K562 (cell line): ENCODE data around the gene ZNF195. TPM values are rescaled to one million over a fixed set of nuclear protein-coding genes. Genes with fewer than 3 reads are reported as not detected.
A peak's percentile ranks its signal among the peaks of the same experiment; 100 is the strongest.
"Not testable (repeated sequence)": the region's sequence is repeated elsewhere in the genome, so short reads cannot be mapped to it uniquely, and the experiment has no call there.

Source experiments
- CEBPG ChIP-seq, 3 experiments: fragments of 200-800 bp in 1 of 3; sonication (Bioruptor generic) in 1 of 3; sonication (generic) in 1 of 3; formaldehyde crosslinking in 1 of 3; IDR thresholded peaks in 2 of 3; conservative IDR thresholded peaks in 1 of 3; 2 replicates each; pipeline versions ENCODE4 v1.6.1 to v1.8.0; 2016 to 2022; ENCODE audit warnings: missing compliant biosample characterization in 2 of 3, missing genetic modification characterization in 2 of 3, mild to moderate bottlenecking in 1 of 3, missing genetic modification reagents in 1 of 3
- CXXC5 ChIP-seq: fragments of 250-450 bp; sonication (Bioruptor Pico); IDR thresholded peaks from 2 replicates; pipeline ENCODE4 v1.8.0; 2022; ENCODE audit warnings: inconsistent platforms, mild to moderate bottlenecking, moderate library complexity
- E2F6 ChIP-seq, 2 experiments: IDR thresholded peaks; 2 replicates each; pipeline ENCODE4 v1.6.1; 2011; ENCODE audit warnings: borderline replicate concordance in 1 of 2, control low read depth in 1 of 2, low read depth in 1 of 2, low read length in 1 of 2, mild to moderate bottlenecking in 1 of 2, mixed read lengths in 1 of 2, moderate library complexity in 1 of 2; ENCODE audit not compliant: insufficient read depth in 1 of 2, insufficient read length in 1 of 2, poor library complexity in 1 of 2, severe bottlenecking in 1 of 2; ENCODE audit errors: extremely low read depth in 1 of 2
- MAZ ChIP-seq, 2 experiments: fragments of 450-650 bp in 1 of 2; sonication (generic) in 1 of 2; formaldehyde crosslinking; IDR thresholded peaks in 1 of 2; conservative IDR thresholded peaks in 1 of 2; 2 replicates each; pipeline versions ENCODE4 v1.4.0 to v1.5.0; 2020; ENCODE audit warnings: mild to moderate bottlenecking in 1 of 2, missing genetic modification reagents in 1 of 2
- MNT ChIP-seq, 2 experiments: fragments of 450-650 bp; conservative IDR thresholded peaks; 2 replicates each; pipeline ENCODE4 v1.6.1; 2017; ENCODE audit warnings: mild to moderate bottlenecking in 2 of 2, moderate library complexity in 2 of 2
- NRF1 ChIP-seq, 2 experiments: fragments of 450-650 bp; IDR thresholded peaks in 1 of 2; conservative IDR thresholded peaks in 1 of 2; 2 replicates each; pipeline ENCODE4 v1.6.1; 2014; ENCODE audit warnings: mild to moderate bottlenecking in 2 of 2
- PHF8 ChIP-seq: fragments of 200-600 bp; sonication (generic); IDR thresholded peaks from 2 replicates; pipeline ENCODE4 v1.6.1; 2012; ENCODE audit warnings: mixed run types, mild to moderate bottlenecking, inconsistent platforms, low read length, moderate library complexity, borderline replicate concordance
- THAP12 ChIP-seq: fragments of 250-450 bp; sonication (Bioruptor Pico); IDR thresholded peaks from 2 replicates; pipeline ENCODE4 v1.9.0; 2021; ENCODE audit warnings: mild to moderate bottlenecking, inconsistent platforms
- ZBTB17 ChIP-seq: fragments of 450-650 bp; formaldehyde crosslinking; IDR thresholded peaks from 2 replicates; pipeline ENCODE4 v1.4.0; 2020; ENCODE audit warnings: mild to moderate bottlenecking
- ZBTB9 ChIP-seq: fragments of 450-650 bp; formaldehyde crosslinking; IDR thresholded peaks from 2 replicates; pipeline ENCODE4 v1.4.0; 2020; ENCODE audit warnings: mild to moderate bottlenecking, moderate library complexity
- ZFX ChIP-seq: sonication (generic); formaldehyde crosslinking; IDR thresholded peaks from 2 replicates; pipeline ENCODE4 v1.8.0; 2022; ENCODE audit warnings: mild to moderate bottlenecking, missing genetic modification reagents, moderate library complexity
- polyA plus RNA-seq, 8 experiments: library from polyadenylated mRNA; depleted of rRNA in 4 of 8; stranded (reverse) in 5 of 8; unstranded in 3 of 8; fragments of >200 nt; fragmentation: Nextera tagmentation in 2 of 8; fragmentation: Illumina TruSeq in 1 of 8; extraction: Ambion mirVana in 2 of 8; extraction: Trizol in 1 of 8; gene quantifications; 2 replicates each; pipeline versions ENCODE4 v1.2.1 to v1.2.3, GENCODE V29; 2011 to 2014; ENCODE audit warnings: inconsistent platforms in 1 of 8, missing spikeins in 1 of 8
- total RNA-seq, 7 experiments: library from RNA; depleted of rRNA in 6 of 7; stranded (reverse); fragments of >200 nt in 6 of 7; fragmentation: Illumina TruSeq in 2 of 7; extraction: Trizol in 2 of 7; gene quantifications; 2 replicates each; pipeline versions ENCODE4 v1.2.1 to v1.2.3, GENCODE V29; 2011 to 2021; ENCODE audit warnings: low replicate concordance in 1 of 7
- TF ChIP-seq, protein P1 (sequence below): sonication (generic); formaldehyde crosslinking; IDR thresholded peaks from 2 replicates; pipeline ENCODE4 v1.9.0; 2022; ENCODE audit warnings: mild to moderate bottlenecking, missing genetic modification reagents
- TF ChIP-seq, protein P2 (sequence below): sonication (generic); formaldehyde crosslinking; IDR thresholded peaks from 2 replicates; pipeline ENCODE4 v1.8.1; 2023; ENCODE audit warnings: mild to moderate bottlenecking, missing genetic modification reagents, moderate library complexity

The ZNF195 gene
- total and polyA plus RNA-seq, 9 of the 15 experiments (the other 6 are each of a cell fraction or from before 2014, with no cell fraction given), result 42.1 to 75.5 (median 60.4) TPM

DNA sequence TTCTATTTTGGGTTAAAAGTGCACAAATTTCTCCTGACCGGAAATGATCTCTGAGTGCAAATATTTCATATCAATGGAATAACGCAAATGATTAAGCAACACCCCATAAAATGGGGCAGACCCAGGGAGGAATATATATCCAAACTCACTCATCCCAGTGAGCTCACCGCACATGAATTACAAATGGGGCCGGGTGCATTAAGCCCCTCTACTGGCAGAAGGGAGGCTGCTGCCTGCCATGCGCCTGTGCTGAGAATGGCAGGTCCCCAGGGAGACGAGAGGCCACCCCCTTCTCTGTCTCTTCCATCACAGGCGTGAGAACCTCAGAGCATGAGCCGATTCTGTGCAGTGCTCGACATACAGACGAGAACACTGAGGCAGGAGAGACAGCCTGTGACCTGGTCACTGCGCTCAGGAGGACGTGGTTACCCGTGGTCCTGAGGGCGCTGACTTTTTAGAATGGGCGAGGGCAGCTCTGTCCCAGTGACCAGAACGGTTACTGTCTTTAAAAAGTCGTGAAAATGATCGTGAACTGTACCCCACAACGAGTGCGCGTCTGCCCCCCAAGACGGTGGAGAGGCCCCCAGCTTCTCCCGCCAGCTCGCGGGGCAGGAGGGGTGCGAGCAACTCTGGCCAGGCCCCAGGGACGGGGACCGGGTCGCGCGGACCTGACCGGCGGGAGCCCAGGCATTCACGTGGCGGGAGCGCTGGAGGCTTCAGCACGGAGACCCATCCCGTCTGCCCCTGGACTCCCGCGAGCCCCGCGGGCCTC, 42.8 kb upstream of the ZNF195 start (continued):
- 0 out of 2 replicates have a peak, but pooled peaks have one; percentile 65 for TF ChIP-seq CXXC5
- TF ChIP-seq MNT (conservative IDR thresholded peaks at IDR 0.05), result 0 out of 4 replicates have a peak, but pooled peaks of 1 of the 2 experiments have one; percentile 7
- peak; percentile 23; the same call in 1 of the 2 replicates for TF ChIP-seq PHF8
- TF ChIP-seq ZBTB9, result peak; percentile 63; the same call in 1 of the 2 replicates
- TF ChIP-seq, protein P1, sequence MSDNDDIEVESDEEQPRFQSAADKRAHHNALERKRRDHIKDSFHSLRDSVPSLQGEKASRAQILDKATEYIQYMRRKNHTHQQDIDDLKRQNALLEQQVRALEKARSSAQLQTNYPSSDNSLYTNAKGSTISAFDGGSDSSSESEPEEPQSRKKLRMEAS (CRISPR knock-in tag), result peak; percentile 57; the same call in 1 of the 2 replicates
- peak; percentile 26; the same call in 1 of the 2 replicates for TF ChIP-seq CEBPG (CRISPR knock-in tag; IDR thresholded peaks at IDR 0.05)
- not testable (repeated sequence) for TF ChIP-seq CEBPG (tag; conservative IDR thresholded peaks at IDR 0.05 in 1 of 2, IDR thresholded peaks at IDR 0.05 in 1 of 2)
- TF ChIP-seq ZBTB17 (CRISPR knock-in tag), result 0 out of 2 replicates have a peak, but pooled peaks have one; percentile 18
- peak in 1 of 2 experiments; percentile 69; a peak in 2 of 4 replicates for TF ChIP-seq MAZ (CRISPR knock-in tag; conservative IDR thresholded peaks at IDR 0.05 in 1 of 2, IDR thresholded peaks at IDR 0.05 in 1 of 2)
- TF ChIP-seq THAP12, result peak; percentile 32; the same call in 1 of the 2 replicates
- TF ChIP-seq, protein P2, sequence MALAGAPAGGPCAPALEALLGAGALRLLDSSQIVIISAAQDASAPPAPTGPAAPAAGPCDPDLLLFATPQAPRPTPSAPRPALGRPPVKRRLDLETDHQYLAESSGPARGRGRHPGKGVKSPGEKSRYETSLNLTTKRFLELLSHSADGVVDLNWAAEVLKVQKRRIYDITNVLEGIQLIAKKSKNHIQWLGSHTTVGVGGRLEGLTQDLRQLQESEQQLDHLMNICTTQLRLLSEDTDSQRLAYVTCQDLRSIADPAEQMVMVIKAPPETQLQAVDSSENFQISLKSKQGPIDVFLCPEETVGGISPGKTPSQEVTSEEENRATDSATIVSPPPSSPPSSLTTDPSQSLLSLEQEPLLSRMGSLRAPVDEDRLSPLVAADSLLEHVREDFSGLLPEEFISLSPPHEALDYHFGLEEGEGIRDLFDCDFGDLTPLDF, result peak; percentile 34; the same call in 1 of the 2 replicates
- TF ChIP-seq ZFX (CRISPR knock-in tag), result peak; percentile 47
- peak; percentile 24 to 86 for TF ChIP-seq E2F6 (IDR thresholded peaks at IDR 0.05; ENCODE audit: borderline replicate concordance in 1 of 2, extremely low read depth in 1 of 2, insufficient read depth in 1 of 2, insufficient read length in 1 of 2, low read depth in 1 of 2, low read length in 1 of 2, poor library complexity in 1 of 2, severe bottlenecking in 1 of 2)
- peak in 1 of 2 experiments; percentile 35; a peak in 2 of 4 replicates for TF ChIP-seq NRF1 (conservative IDR thresholded peaks at IDR 0.05 in 1 of 2, IDR thresholded peaks at IDR 0.05 in 1 of 2)
